Activated CD4-positive, alpha-beta memory T cell treated with anti-CD3 and anti-CD28 coated beads for 36 hours (primary cell): Measurements from ENCODE around the gene CCDC183. TPM values are rescaled to one million over a fixed set of nuclear protein-coding genes. Genes with fewer than 3 reads are reported as not detected.
A peak's percentile ranks its signal among the peaks of the same experiment; 100 is the strongest.
"Not testable (repeated sequence)": the region's sequence is repeated elsewhere in the genome, so short reads cannot be mapped to it uniquely, and the experiment has no call there.

Source experiments
- CTCF ChIA-PET: fragments of 350-600 bp; sonication (Branson Sonifier 250); formaldehyde crosslinking; loops from one replicate; lab custom pipeline; 2021; ENCODE audit warnings: antibody characterized with exemption, inconsistent platforms; lab: Charles Lee
- POLR2A ChIA-PET: fragments of 350-600 bp; sonication (Branson Sonifier 250); formaldehyde crosslinking; loops from one replicate; lab custom pipeline; 2021; ENCODE audit warnings: antibody characterized with exemption; lab: Charles Lee
- DNase-seq: peaks from one replicate; pipeline ENCODE4 v3.0.0-alpha.2; 2020
- H3K27ac Mint-ChIP-seq: one replicate; pipeline ENCODE4 v1.8.0; 2021; ENCODE audit warnings: mixed read lengths
- H3K27me3 Mint-ChIP-seq: one replicate; pipeline ENCODE4 v1.8.0; 2021; ENCODE audit warnings: mixed read lengths
- H3K36me3 Mint-ChIP-seq: one replicate; pipeline ENCODE4 v1.8.0; 2021; ENCODE audit warnings: mixed read lengths
- H3K4me1 Mint-ChIP-seq: one replicate; pipeline ENCODE4 v1.8.0; 2021; ENCODE audit warnings: low read depth, mixed read lengths
- H3K4me3 Mint-ChIP-seq: one replicate; pipeline ENCODE4 v1.8.0; 2021; ENCODE audit warnings: mild to moderate bottlenecking, mixed read lengths
- H3K9me3 Mint-ChIP-seq: one replicate; pipeline ENCODE4 v1.8.0; 2021; ENCODE audit warnings: mixed read lengths
- intact Hi-C: fragments of 100-400 bp; cut with micrococcal nuclease; formaldehyde crosslinking; loops from one replicate; pipeline ENCODE4 v1.15.1; 2023
- total RNA-seq, 2 experiments: library from RNA; stranded (reverse); gene quantifications; one replicate each; pipeline ENCODE4 v1.2.3, GENCODE V29; 2021

The CCDC183 gene
- total RNA-seq, 2 experiments from 2014 or later = 0.21 to 0.36 TPM

DNA sequence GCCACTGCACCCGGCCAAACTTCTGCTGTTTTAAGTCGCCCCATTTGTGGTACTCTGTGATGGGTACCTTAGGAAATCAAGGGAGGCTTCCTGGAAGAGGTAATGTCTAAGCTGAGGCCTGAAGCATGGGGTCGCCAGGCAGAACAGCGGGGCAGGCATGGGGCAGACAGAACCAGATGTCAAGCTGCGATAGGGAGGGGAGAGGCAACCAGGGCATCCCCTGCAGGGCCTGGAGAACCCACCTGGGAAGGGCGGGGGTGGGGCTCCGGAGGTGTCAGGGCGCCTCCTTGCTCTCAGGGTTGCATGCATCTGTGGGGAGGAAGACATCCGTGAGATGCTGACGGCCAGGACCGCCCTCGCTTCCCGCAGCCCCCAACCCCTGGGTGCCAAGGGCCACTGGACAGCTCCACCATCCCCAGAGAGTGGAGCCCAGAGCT, 34.6 kb upstream of the CCDC183 start:
- H3K27ac Mint-ChIP-seq = no peak overlapping the region
- no peaks in the 10 kb centered on the region for H3K36me3 Mint-ChIP-seq
- CTCF ChIA-PET = interaction anchor here (1.4 to 1.7 kb wide), 2 partner anchors 11 to 16 kb away, joined by 5 to 6 read pairs; no protein-coding TSS in a partner anchor
- H3K27me3 Mint-ChIP-seq = peaks cover 12% of the 10 kb centered on the region
- no peak overlapping the region for H3K4me3 Mint-ChIP-seq
- peaks cover 6% of the 10 kb centered on the region for H3K4me1 Mint-ChIP-seq
- intact Hi-C loops = no loop called here
- POLR2A ChIA-PET = no interaction called here
- DNase-seq = no peak
- H3K9me3 Mint-ChIP-seq = no peaks in the 10 kb centered on the region

DNA sequence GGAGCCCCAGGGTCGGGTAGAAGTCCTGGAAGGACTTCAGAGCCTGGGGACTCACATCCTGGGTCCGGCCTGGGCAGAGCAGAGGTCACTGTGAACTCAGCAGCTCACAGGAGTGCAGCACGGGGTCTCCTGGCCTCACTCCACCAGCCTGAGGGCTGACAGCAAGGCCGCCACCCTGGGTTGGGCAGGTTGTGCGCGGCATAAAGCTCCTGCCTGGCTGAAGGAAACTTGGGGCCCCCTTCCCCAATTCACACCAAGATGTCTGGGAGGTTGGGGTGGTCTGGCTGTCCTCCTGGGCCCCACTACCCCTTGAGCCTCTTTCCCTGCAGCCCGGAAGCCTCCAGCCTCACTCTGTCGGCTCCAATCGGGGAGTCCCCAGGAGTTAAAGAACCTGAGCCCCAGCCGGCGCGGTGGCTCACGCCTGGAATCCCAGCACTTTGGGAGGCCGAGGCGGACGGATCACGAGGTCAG, 33.9 kb upstream of the CCDC183 start:
- Mint-ChIP-seq H3K4me1 (peaks cover 13% of the 10 kb centered on the region), H3K4me3 (no peak overlapping the region), H3K9me3 (no peaks in the 10 kb centered on the region), H3K27me3 (peaks cover 14% of the 10 kb centered on the region), H3K27ac (no peak overlapping the region), H3K36me3 (no peaks in the 10 kb centered on the region)
- intact Hi-C loops = no loop called here
- ChIA-PET POLR2A (no interaction called here), CTCF (interaction anchor here (1.1 kb wide), 1 partner anchor 12 kb away, joined by 3 read pairs; no protein-coding TSS in a partner anchor)
- DNase-seq = no peak

DNA sequence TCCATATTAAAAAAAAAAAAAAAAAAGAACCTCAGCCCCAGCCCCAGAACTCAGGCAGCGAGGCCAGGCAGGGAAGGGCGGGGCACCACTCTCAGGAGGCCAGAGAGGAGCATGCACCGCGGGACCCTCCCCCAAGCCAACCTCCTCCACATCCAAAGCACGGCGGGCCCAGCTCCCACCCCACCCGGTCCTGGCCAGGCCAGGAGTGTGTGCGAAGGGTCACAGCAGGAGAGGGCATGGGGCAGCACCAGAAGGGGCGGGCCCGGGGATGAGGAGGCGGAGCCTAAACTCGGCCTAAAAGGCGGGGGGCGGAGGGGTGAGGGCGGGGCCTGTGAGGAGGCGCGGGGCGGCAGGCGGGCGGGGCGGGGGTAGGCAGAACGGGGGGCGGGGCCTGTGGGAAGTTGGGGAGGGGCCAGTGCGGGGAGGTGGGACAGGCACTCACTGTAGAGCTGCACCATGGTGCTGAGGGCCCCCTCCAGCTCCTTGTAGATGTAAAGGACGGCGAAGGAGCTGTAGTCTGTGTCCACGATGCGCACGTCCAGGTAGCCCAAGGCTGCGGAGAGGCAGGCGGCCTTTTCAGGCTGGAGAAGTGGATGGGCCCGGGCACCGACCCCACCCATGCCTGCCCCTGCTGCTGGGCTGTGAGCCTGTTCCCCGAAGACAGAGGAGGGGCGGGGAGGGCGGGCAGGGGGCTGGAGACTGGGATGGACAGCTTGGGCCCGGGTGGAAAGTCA, 33.1 kb upstream of the CCDC183 start:
- Mint-ChIP-seq H3K4me1 (peaks cover 15% of the 10 kb centered on the region), H3K27ac (no peak overlapping the region), H3K36me3 (no peaks in the 10 kb centered on the region), H3K4me3 (no peak overlapping the region), H3K9me3 (no peaks in the 10 kb centered on the region), H3K27me3 (peaks cover 20% of the 10 kb centered on the region)
- intact Hi-C loops = no loop called here
- DNase-seq = peak; percentile 50
- ChIA-PET POLR2A (no interaction called here), CTCF (interaction anchor here (0.9 to 1.1 kb wide), 2 partner anchors 12 to 24 kb away, joined by 3 read pairs; no protein-coding TSS in a partner anchor)

DNA sequence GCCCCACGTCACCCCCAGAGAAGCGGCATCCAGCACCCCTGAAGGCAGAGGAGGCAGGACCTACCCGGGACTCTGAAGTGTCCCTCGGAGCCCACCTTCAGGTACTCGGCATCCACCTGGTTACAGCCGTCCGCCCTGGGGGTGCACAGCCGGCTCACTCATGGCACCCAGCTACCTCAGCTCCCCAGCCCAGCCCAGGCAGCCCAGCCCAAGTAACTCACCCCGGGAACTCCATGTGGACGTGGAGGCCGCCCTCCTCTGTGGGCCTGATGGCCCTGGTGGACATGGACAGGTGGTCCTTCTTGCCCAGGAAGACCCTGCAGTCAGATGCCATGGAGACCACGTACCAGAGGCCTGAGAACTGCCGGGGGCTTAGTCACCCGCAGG, 32.5 kb upstream of the CCDC183 start:
- POLR2A ChIA-PET = no interaction called here
- H3K36me3 Mint-ChIP-seq = no peaks in the 10 kb centered on the region
- no peak for DNase-seq
- H3K27me3 Mint-ChIP-seq = peaks cover 21% of the 10 kb centered on the region
- H3K27ac Mint-ChIP-seq = no peak overlapping the region
- no peak overlapping the region for H3K4me3 Mint-ChIP-seq
- intact Hi-C loops = no loop called here
- H3K9me3 Mint-ChIP-seq = no peaks in the 10 kb centered on the region
- peaks cover 15% of the 10 kb centered on the region for H3K4me1 Mint-ChIP-seq
- CTCF ChIA-PET = interaction anchor here (0.9 kb wide), 1 partner anchor 24 kb away, joined by 3 read pairs; no protein-coding TSS in a partner anchor

DNA sequence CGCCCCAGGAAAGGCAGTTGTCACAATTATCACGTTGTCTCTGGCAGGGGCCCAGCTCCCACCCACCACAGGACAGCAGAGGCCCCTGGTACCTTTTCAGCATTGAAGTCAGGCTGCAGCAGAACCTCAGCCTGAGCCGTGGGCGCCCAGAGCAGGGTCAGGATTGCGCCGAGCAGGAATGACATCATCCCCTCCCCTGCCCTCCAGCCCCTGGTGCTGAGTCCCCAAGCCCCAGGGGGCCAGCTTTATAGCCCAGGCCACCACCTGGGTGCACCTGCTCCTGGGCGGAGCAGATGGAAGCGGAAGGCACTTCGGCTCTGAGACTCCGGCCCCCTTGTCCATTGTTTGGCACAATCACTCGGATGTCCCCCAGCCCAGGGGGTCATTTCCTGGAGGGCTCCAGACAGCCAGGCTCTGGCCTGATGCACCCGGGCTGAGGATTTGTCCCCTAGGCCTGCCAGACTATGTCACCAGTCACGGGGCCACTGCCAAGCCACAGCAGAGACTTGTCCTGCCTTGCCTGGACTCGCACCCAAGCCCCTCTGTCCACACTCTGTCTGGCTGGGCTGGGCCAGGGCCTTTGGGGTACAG, 31.7 kb upstream of the CCDC183 start, which contains the start of gene LCN15:
TSS of gene LCN15 (minus strand) at position 218 of the 591 bp plus-strand sequence. CDS start at position 188, 30 bp downstream.
- Mint-ChIP-seq H3K36me3 (no peaks in the 10 kb centered on the region), H3K27me3 (peaks cover 21% of the 10 kb centered on the region), H3K4me1 (peaks cover 15% of the 10 kb centered on the region), H3K4me3 (no peak within 1 kb of the TSS), H3K9me3 (no peaks in the 10 kb centered on the region), H3K27ac (no peak within 1 kb of the TSS)
- no peak for DNase-seq
- intact Hi-C loops = no loop called here
- CTCF ChIA-PET = no interaction called here
- POLR2A ChIA-PET = no interaction called here

DNA sequence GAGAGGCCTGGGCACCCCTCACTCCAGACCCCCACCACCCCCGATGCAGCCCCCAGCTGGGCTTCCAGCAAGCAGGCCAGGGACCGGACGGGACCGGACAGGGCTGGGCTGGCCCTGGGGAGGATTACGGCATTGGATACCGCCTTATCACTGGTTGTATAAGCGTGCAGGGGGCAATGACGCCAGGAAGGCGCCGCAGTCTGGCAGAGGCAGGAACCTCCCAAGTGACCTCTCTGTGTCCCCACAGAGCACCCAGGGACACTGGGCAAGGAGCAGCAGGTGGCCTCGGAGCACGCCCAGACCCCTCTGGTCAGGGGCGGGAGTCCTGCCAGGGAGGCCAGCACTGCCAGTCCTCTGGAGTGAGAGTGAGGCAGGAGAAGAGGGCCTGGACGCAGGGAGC, 31.1 kb upstream of the CCDC183 start:
- intact Hi-C loops = no loop called here
- no peak overlapping the region for H3K4me3 Mint-ChIP-seq
- H3K27me3 Mint-ChIP-seq = peaks cover 20% of the 10 kb centered on the region
- H3K4me1 Mint-ChIP-seq = peaks cover 17% of the 10 kb centered on the region
- ChIA-PET CTCF (no interaction called here), POLR2A (no interaction called here)
- H3K36me3 Mint-ChIP-seq = no peaks in the 10 kb centered on the region
- DNase-seq = no peak
- H3K9me3 Mint-ChIP-seq = no peaks in the 10 kb centered on the region
- H3K27ac Mint-ChIP-seq = no peak overlapping the region

DNA sequence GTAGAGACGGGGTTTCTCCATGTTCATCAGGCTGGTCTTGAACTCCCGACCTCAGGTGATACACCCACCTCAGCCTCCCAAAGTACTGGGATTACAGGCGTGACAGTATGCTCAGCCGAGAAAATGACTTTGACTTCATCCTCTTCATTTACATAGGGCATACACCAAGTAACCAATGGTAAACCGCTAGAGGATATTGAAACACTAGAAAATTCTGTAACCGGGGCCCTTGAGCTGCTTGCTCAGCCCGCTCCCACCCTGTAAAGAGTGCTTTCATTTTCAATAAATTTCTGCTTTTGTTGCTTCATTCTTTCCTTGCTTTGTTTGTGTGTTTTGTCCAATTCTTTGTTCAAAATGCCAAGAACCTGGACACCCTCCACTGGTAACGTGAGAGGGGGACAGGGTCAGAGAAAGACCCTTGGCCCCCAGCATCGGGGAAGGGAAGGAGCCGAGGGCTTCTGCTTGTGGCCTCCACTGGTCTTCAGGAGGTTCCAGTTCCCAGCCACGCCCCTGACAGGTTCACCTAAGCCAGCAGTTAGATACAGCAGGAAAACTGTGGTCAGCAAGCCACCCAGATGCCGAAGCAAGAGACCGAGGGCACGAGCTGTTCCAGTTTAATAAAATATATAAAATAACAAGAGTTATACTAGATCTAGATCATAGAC, 30.3 kb upstream of the CCDC183 start:
- Mint-ChIP-seq H3K4me1 (peaks cover 17% of the 10 kb centered on the region), H3K27me3 (peaks cover 16% of the 10 kb centered on the region)
- H3K27ac Mint-ChIP-seq, H3K9me3 Mint-ChIP-seq, H3K4me3 Mint-ChIP-seq, DNase-seq, POLR2A ChIA-PET, H3K36me3 Mint-ChIP-seq: not testable (repeated sequence)
- CTCF ChIA-PET = interaction anchor here (0.8 to 2.0 kb wide), 7 partner anchors 13 to 471 kb away, joined by 3 to 13 read pairs (median 5); no protein-coding TSS in a partner anchor
- intact Hi-C loops = loop anchor here (1.0 to 2.0 kb wide), 2 partner anchors 15 to 18 kb away; no protein-coding TSS in a partner anchor

DNA sequence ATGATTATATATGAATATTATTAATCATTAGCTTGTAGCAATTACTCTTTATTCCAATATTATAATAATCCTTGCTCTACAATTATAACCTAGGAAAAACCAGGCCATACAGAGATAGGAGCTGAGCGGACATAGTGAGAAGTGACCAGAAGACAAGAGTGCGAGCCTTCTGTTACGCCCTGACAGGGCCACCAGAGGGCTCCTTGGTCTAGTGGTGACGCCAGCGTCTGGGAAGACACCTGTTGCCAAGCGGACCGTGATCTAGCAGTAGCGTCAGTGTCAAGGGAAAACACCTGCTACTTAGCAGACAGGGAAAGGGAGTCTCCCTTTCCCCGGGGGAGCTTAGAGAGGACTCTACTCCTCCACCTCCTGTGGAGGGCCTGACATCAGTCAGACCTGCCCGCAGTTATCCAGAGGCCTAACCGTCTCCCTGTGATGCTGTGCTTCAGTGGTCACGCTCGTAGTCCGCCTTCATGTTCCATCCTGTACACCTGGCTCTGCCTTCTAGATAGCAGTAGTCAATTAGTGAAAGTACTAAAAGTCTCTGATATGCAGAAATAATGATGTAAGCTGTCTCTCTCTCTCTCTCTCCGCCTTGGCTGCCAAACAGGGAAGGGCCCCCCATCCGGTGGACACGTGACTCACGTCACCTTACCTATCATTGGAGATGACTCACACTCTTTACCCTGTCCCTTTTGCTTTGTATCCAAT, 29.6 kb upstream of the CCDC183 start:
- CTCF ChIA-PET = interaction anchor here (0.8 to 2.0 kb wide), 7 partner anchors 12 to 470 kb away, joined by 3 to 13 read pairs (median 5); no protein-coding TSS in a partner anchor
- Mint-ChIP-seq H3K4me1 (peaks cover 17% of the 10 kb centered on the region), H3K27me3 (peaks cover 14% of the 10 kb centered on the region), H3K4me3 (peak overlapping the region; percentile 11), H3K27ac (peak overlapping the region; percentile 73)
- H3K36me3 Mint-ChIP-seq, POLR2A ChIA-PET, H3K9me3 Mint-ChIP-seq: not testable (repeated sequence)
- intact Hi-C loops = loop anchor here (1.0 to 2.0 kb wide), 2 partner anchors 16 to 18 kb away; no protein-coding TSS in a partner anchor
- DNase-seq = peak; percentile 84

DNA sequence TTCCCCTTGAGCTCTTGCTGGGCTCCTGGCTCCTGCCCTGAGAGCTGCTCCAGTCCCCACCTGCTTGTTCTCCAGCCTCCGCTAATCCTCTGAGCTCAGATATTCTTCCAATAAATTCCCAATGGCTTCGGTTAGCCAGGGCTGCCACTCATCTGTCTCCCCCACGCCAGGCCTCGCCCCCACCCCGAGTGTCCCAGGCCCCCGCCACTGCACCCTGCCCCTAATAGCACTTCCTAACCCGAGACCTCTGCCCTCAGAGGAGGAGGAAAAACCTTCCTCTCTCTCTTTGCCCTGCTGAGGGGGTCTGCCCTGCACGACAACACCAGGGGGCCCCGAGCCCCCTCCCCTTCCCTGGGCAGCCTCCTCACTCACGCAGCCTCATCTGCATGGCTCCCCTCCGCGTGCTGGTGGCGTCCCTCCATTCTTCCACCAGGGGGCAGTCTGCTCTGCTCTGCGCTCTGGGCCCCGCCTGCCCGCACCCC, 26.4 kb upstream of the CCDC183 start:
- intact Hi-C loops = no loop called here
- Mint-ChIP-seq H3K4me1 (peaks cover 17% of the 10 kb centered on the region), H3K36me3 (peaks cover 7% of the 10 kb centered on the region), H3K27me3 (peaks cover 11% of the 10 kb centered on the region), H3K9me3 (peaks cover 11% of the 10 kb centered on the region), H3K27ac (no peak overlapping the region), H3K4me3 (no peak overlapping the region)
- POLR2A ChIA-PET = no interaction called here
- CTCF ChIA-PET = interaction anchor here (0.6 to 1.1 kb wide), 5 partner anchors 8 to 46 kb away, joined by 3 to 11 read pairs (median 3); partner anchors contain the start of gene LCN8
- peak; percentile 71 for DNase-seq

DNA sequence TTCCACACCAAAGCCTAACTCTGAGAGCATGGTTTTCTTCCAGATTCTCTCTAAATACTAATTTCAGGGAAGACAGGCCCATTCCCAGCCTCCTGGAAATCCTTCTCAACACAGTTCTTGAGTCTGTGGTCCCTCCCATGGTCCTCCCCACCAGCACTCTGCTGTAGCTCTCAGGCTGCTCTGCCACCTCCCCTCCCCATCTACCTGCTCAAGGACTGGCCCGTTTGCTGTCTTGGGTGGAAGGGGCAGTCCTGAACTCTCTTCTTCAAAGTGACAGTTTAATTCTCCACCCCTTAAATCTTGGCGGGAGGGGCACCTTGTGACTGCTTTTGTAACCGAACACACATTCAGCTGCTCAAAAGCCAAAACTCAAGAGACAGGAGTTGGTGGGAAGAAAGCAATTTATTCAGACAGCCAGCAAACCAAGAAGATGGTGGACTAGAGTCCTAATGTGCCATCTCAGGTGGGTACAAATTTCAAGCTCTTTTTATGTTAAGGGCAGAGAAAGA, 24.2 kb upstream of the CCDC183 start:
- ChIA-PET CTCF (interaction anchor here (0.8 to 2.5 kb wide), 4 partner anchors 14 to 263 kb away, joined by 3 to 12 read pairs (median 3); partner anchors contain the start of gene TMEM141), POLR2A (no interaction called here)
- no peak for DNase-seq
- Mint-ChIP-seq H3K27me3 (peaks cover 10% of the 10 kb centered on the region), H3K9me3 (peaks cover 11% of the 10 kb centered on the region), H3K36me3 (peaks cover 7% of the 10 kb centered on the region), H3K4me1 (peaks cover 7% of the 10 kb centered on the region), H3K4me3 (no peak overlapping the region), H3K27ac (no peak overlapping the region)
- intact Hi-C loops = no loop called here
